Thyroid gland (tissue), 4 donors: ENCODE data around the gene UBL7. TPM values are rescaled to one million over a fixed set of nuclear protein-coding genes. Genes with fewer than 3 reads are reported as not detected.

Experiments
- DNase-seq, 2 donors: peaks; one replicate each; pipeline ENCODE4 v3.0.0-alpha.2; 2019
- H3K27ac ChIP-seq, 3 donors: fragments of 200-600 bp; sonication (generic); 1 replicate in 2 of 3; 2 replicates in 1 of 3; pipeline ENCODE4 v1.5.1; 2016 to 2019; ENCODE audit warnings: mild to moderate bottlenecking in 1 of 3, moderate library complexity in 1 of 3
- H3K27me3 ChIP-seq: fragments of 200-600 bp; sonication (generic); one replicate; pipeline ENCODE4 v1.5.1; 2019
- H3K36me3 ChIP-seq, 2 donors: fragments of 200-600 bp; sonication (generic); one replicate each; pipeline ENCODE4 v1.5.1; 2016 to 2019
- H3K4me1 ChIP-seq, 2 donors: fragments of 200-600 bp; sonication (generic); one replicate each; pipeline ENCODE4 v1.5.1; 2017 to 2019
- H3K4me3 ChIP-seq, 3 donors: fragments of 200-600 bp; sonication (generic); replicated peaks in 1 of 3; 1 replicate in 2 of 3; 2 replicates in 1 of 3; pipeline ENCODE4 v1.5.1; 2016; ENCODE audit warnings: mild to moderate bottlenecking in 1 of 3
- H3K9me3 ChIP-seq: fragments of 200-600 bp; sonication (generic); one replicate; pipeline ENCODE4 v1.5.1; 2017
- CTCF ChIP-seq, 6 experiments: fragments of 200-600 bp in 3 of 6; fragments of 450-650 bp in 3 of 6; sonication (generic) in 3 of 6; IDR thresholded peaks; one replicate each; pipeline ENCODE4 v1.5.1; 2016 to 2019; ENCODE audit warnings: antibody characterized with exemption in 6 of 6, mild to moderate bottlenecking in 2 of 6, inconsistent platforms in 1 of 6, moderate library complexity in 1 of 6
- POLR2A ChIP-seq, 2 donors: fragments of 450-650 bp; IDR thresholded peaks; one replicate each; pipeline ENCODE4 v1.6.1; 2017; ENCODE audit warnings: antibody characterized with exemption in 2 of 2, mild to moderate bottlenecking in 2 of 2, moderate library complexity in 1 of 2
- WGBS, 2 donors: methylation state at CpG; one replicate each; pipeline ENCODE4 v1.1.5; 2017; 5-methylcytosine and 5-hydroxymethylcytosine counted together
- intact Hi-C: fragments of 100-400 bp; cut with DNase I; formaldehyde crosslinking; loops from one replicate; pipeline ENCODE4 v1.15.1; 2023
- total RNA-seq, 4 donors: library from RNA; depleted of rRNA; stranded (reverse); fragments of >200 nt; gene quantifications; one replicate each; pipeline ENCODE4 v1.2.3, GENCODE V29; 2016

Gene UBL7
- total RNA-seq, 4 donors from 2014 or later: 60.3 to 103 (median 69.6) TPM

GRCh38 chr15:74443100-74443909 is 17.7 kb downstream of the UBL7 start:
- intact Hi-C loops: no loop called here
- WGBS, 2 donors: 61 to 70% methylated on average over 14 of the region's 14 CpGs
- no peak overlapping the region for H3K4me3 ChIP-seq
- no peak overlapping the region for H3K27ac ChIP-seq
- TF ChIP-seq CTCF (IDR thresholded peaks at IDR 0.05) (no peak), POLR2A (IDR thresholded peaks at IDR 0.05) (no peak)
- H3K9me3 ChIP-seq: no peaks in the 10 kb centered on the region
- H3K36me3 ChIP-seq: peaks cover 21 to 26% of the 10 kb centered on the region in 2 donors
- peaks cover 0 to 7% of the 10 kb centered on the region in 2 donors for H3K4me1 ChIP-seq
- no peaks in the 10 kb centered on the region for H3K27me3 ChIP-seq
- DNase-seq: peak in 1 of 2 donors; percentile 16

- Histone ChIP-seq H3K9me3 (no peaks in the 10 kb centered on the region), H3K4me3 (no peak overlapping the region), H3K4me1 (peaks cover 0 to 7% of the 10 kb centered on the region in 2 donors), H3K36me3 (peaks cover 14 to 19% of the 10 kb centered on the region in 2 donors), H3K27ac (no peak overlapping the region), H3K27me3 (no peaks in the 10 kb centered on the region)
- DNase-seq: no peak
- TF ChIP-seq POLR2A (IDR thresholded peaks at IDR 0.05) (no peak), CTCF (IDR thresholded peaks at IDR 0.05) (no peak)
- WGBS, 2 donors: 71 to 73% methylated on average over 3 of the region's 3 CpGs
- intact Hi-C loops: no loop called here
Observed at GRCh38 chr15:74442604-74443003, 18.4 kb downstream of the UBL7 start.

- Histone ChIP-seq H3K36me3 (peaks cover 14% of the 10 kb centered on the region in 2 donors), H3K4me1 (peaks cover 0 to 7% of the 10 kb centered on the region in 2 donors), H3K4me3 (no peak overlapping the region), H3K27ac (no peak overlapping the region), H3K27me3 (no peaks in the 10 kb centered on the region), H3K9me3 (no peaks in the 10 kb centered on the region)
- TF ChIP-seq CTCF (IDR thresholded peaks at IDR 0.05) (no peak), POLR2A (IDR thresholded peaks at IDR 0.05) (no peak)
- DNase-seq: no peak
- intact Hi-C loops: no loop called here
- 78 to 83% methylated on average over 3 of the region's 3 CpGs for WGBS, 2 donors
Observed at GRCh38 chr15:74442063-74442462, 18.9 kb downstream of the UBL7 start.

DNA sequence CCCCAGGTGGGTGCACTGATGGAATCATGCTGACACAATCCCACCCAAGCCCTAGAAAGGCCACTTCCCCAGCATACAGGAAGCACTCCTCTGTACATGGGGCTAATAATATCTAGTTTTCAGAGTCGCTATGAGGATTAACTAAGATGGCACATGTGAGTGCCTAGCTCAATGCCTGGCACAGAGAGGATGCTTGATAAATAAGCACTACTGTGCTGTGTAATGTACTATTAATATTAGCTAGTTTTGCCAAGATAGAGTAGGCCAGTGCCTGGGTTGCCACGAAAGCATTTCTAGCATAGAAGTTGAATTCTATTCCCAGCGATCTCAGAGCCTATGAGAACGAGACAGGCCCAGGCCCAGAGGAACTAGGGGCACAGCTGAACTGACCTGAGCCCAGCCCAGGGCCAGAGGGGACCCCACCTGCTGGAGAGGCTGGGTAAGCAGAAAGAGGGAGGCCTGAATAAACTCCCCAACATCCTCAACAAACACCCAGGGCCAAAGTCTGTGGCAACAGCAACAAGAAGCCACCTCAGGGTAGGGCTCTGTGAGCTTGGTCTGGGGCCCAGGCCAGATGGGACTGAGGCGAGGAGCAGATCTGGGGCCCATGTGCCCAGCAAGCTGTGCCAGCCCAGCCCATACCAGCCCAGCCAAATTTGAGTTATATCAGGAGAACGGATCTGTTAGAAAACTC is 19.6 kb downstream of the UBL7 start:
- DNase-seq: no peak
- TF ChIP-seq CTCF (IDR thresholded peaks at IDR 0.05): no peak
- no peak for TF ChIP-seq POLR2A (IDR thresholded peaks at IDR 0.05)
- Histone ChIP-seq H3K4me1 (peaks cover 0 to 7% of the 10 kb centered on the region in 2 donors), H3K27ac (no peak overlapping the region), H3K27me3 (no peaks in the 10 kb centered on the region), H3K36me3 (peaks cover 9 to 14% of the 10 kb centered on the region in 2 donors), H3K4me3 (no peak overlapping the region), H3K9me3 (no peaks in the 10 kb centered on the region)
- intact Hi-C loops: no loop called here
- WGBS, 2 donors: 86 to 89% methylated on average over 6 of the region's 6 CpGs
